K562 (cell line): ENCODE results near the gene CBX8. TPM values are rescaled to one million over a fixed set of nuclear protein-coding genes. Genes with fewer than 3 reads are reported as not detected.

Experiments used
- ATF6 ChIP-seq: sonication (generic); formaldehyde crosslinking; IDR thresholded peaks from 2 replicates; pipeline ENCODE4 v1.4.0; 2020; ENCODE audit warnings: mild to moderate bottlenecking, missing genetic modification reagents
- CC2D1A ChIP-seq: fragments of 450-650 bp; IDR thresholded peaks from 2 replicates; pipeline ENCODE4 v1.6.1; 2017; ENCODE audit warnings: mild to moderate bottlenecking
- CEBPB ChIP-seq: fragments of 450-650 bp; IDR thresholded peaks from 2 replicates; pipeline ENCODE4 v1.6.1; 2016; ENCODE audit warnings: missing genetic modification characterization, missing compliant biosample characterization
- CHD2 ChIP-seq: IDR thresholded peaks from 2 replicates; pipeline ENCODE4 v1.6.1; 2011; ENCODE audit warnings: low read depth, low read length
- DIDO1 ChIP-seq: fragments of 450-650 bp; IDR thresholded peaks from 2 replicates; pipeline ENCODE4 v1.6.1; 2016; ENCODE audit warnings: low read depth, missing biosample characterization, missing genetic modification characterization
- DNMT1 ChIP-seq: fragments of 450-650 bp; IDR thresholded peaks from 2 replicates; pipeline ENCODE4 v1.6.1; 2016; ENCODE audit warnings: antibody characterized with exemption, mild to moderate bottlenecking
- E4F1 ChIP-seq: fragments of 250-450 bp; sonication (Bioruptor Pico); IDR thresholded peaks from 2 replicates; pipeline ENCODE4 v1.5.0; 2021; ENCODE audit warnings: mild to moderate bottlenecking, borderline replicate concordance
- GABPA ChIP-seq: fragments of 200-800 bp; sonication (Bioruptor generic); conservative IDR thresholded peaks from 2 replicates; pipeline ENCODE4 v1.6.1; 2016; ENCODE audit warnings: low read depth, missing genetic modification characterization, missing compliant biosample characterization
- GTF2A2 ChIP-seq: IDR thresholded peaks from 2 replicates; pipeline ENCODE4 v1.6.1; 2016; ENCODE audit warnings: mild to moderate bottlenecking, missing genetic modification characterization, missing compliant biosample characterization
- HIVEP1 ChIP-seq: fragments of 250-450 bp; sonication (Bioruptor Pico); IDR thresholded peaks from 2 replicates; pipeline ENCODE4 v1.4.0; 2020; ENCODE audit warnings: mild to moderate bottlenecking
- HSF4 ChIP-seq: fragments of 250-450 bp; sonication (Bioruptor Pico); IDR thresholded peaks from 2 replicates; pipeline ENCODE4 v2.1.2; 2022; ENCODE audit warnings: mild to moderate bottlenecking, moderate library complexity, borderline replicate concordance
- IRF2 ChIP-seq: sonication (generic); formaldehyde crosslinking; IDR thresholded peaks from 2 replicates; pipeline ENCODE4 v1.8.1; 2022; ENCODE audit warnings: mild to moderate bottlenecking, missing genetic modification reagents
- KDM4B ChIP-seq, 2 experiments: fragments of 450-650 bp in 1 of 2; sonication (generic) in 1 of 2; IDR thresholded peaks; 2 replicates each; pipeline ENCODE4 v1.6.1; 2016 to 2017; ENCODE audit warnings: borderline replicate concordance in 2 of 2, antibody characterized with exemption in 1 of 2, low read depth in 1 of 2, mild to moderate bottlenecking in 1 of 2
- MCM7 ChIP-seq, 2 experiments: fragments of 450-650 bp; IDR thresholded peaks; 2 replicates each; pipeline ENCODE4 v1.6.1; 2016 to 2018
- NCOA4 ChIP-seq: fragments of 450-650 bp; IDR thresholded peaks from 2 replicates; pipeline ENCODE4 v1.6.1; 2018; ENCODE audit warnings: mild to moderate bottlenecking; ENCODE audit not compliant: partially characterized antibody
- RFX1 ChIP-seq: fragments of 450-650 bp; IDR thresholded peaks from 2 replicates; pipeline ENCODE4 v1.6.1; 2016; ENCODE audit warnings: mild to moderate bottlenecking, moderate library complexity
- SAFB2 ChIP-seq: fragments of 200-400 bp; formaldehyde crosslinking; IDR thresholded peaks from 2 replicates; pipeline ENCODE4 v1.6.1; 2018; ENCODE audit warnings: borderline replicate concordance, low read length, low read depth, moderate library complexity; ENCODE audit not compliant: severe bottlenecking
- SMC3 ChIP-seq: conservative IDR thresholded peaks from 2 replicates; pipeline ENCODE4 v1.6.1; 2011; ENCODE audit warnings: low read depth, low read length, improper control_type of control experiment; ENCODE audit not compliant: insufficient read depth
- SNRNP70 ChIP-seq: fragments of 200-400 bp; formaldehyde crosslinking; optimal IDR thresholded peaks from 2 replicates; pipeline ENCODE3; 2017; ENCODE audit warnings: low read depth, low read length
- ZNF354B ChIP-seq: fragments of 250-450 bp; sonication (Bioruptor Pico); IDR thresholded peaks from 2 replicates; pipeline ENCODE4 v1.4.0; 2020
- ZNF764 ChIP-seq: fragments of 250-450 bp; sonication (Bioruptor Pico); IDR thresholded peaks from 2 replicates; pipeline ENCODE4 v1.4.0; 2020; ENCODE audit warnings: low read depth, mild to moderate bottlenecking, moderate library complexity
- polyA plus RNA-seq, 8 experiments: library from polyadenylated mRNA; depleted of rRNA in 4 of 8; stranded (reverse) in 5 of 8; unstranded in 3 of 8; fragments of >200 nt; fragmentation: Nextera tagmentation in 2 of 8; fragmentation: Illumina TruSeq in 1 of 8; extraction: Ambion mirVana in 2 of 8; extraction: Trizol in 1 of 8; gene quantifications; 2 replicates each; pipeline versions ENCODE4 v1.2.1 to v1.2.3, GENCODE V29; 2011 to 2014; ENCODE audit warnings: inconsistent platforms in 1 of 8, missing spikeins in 1 of 8
- total RNA-seq, 7 experiments: library from RNA; depleted of rRNA in 6 of 7; stranded (reverse); fragments of >200 nt in 6 of 7; fragmentation: Illumina TruSeq in 2 of 7; extraction: Trizol in 2 of 7; gene quantifications; 2 replicates each; pipeline versions ENCODE4 v1.2.1 to v1.2.3, GENCODE V29; 2011 to 2021; ENCODE audit warnings: low replicate concordance in 1 of 7
- TF ChIP-seq, protein P1 (sequence below): fragments of 450-650 bp; IDR thresholded peaks from 2 replicates; pipeline ENCODE4 v1.7.1; 2018; ENCODE audit warnings: mild to moderate bottlenecking, low read depth; ENCODE audit not compliant: partially characterized antibody
- TF ChIP-seq, protein P2 (sequence below): fragments of 250-450 bp; sonication (Bioruptor Pico); IDR thresholded peaks from 2 replicates; pipeline ENCODE4 v1.8.0; 2022; ENCODE audit warnings: inconsistent platforms, mild to moderate bottlenecking, moderate library complexity, borderline replicate concordance

Gene CBX8
- total and polyA plus RNA-seq, 9 of the 15 experiments (the other 6 are each of a cell fraction or from before 2014, with no cell fraction given), result 0.08 to 11.9 (median 2.6) TPM

GRCh38 chr17:79819085-79819484, 22.2 kb upstream of the CBX8 start (continued):
- TF ChIP-seq, protein P1, sequence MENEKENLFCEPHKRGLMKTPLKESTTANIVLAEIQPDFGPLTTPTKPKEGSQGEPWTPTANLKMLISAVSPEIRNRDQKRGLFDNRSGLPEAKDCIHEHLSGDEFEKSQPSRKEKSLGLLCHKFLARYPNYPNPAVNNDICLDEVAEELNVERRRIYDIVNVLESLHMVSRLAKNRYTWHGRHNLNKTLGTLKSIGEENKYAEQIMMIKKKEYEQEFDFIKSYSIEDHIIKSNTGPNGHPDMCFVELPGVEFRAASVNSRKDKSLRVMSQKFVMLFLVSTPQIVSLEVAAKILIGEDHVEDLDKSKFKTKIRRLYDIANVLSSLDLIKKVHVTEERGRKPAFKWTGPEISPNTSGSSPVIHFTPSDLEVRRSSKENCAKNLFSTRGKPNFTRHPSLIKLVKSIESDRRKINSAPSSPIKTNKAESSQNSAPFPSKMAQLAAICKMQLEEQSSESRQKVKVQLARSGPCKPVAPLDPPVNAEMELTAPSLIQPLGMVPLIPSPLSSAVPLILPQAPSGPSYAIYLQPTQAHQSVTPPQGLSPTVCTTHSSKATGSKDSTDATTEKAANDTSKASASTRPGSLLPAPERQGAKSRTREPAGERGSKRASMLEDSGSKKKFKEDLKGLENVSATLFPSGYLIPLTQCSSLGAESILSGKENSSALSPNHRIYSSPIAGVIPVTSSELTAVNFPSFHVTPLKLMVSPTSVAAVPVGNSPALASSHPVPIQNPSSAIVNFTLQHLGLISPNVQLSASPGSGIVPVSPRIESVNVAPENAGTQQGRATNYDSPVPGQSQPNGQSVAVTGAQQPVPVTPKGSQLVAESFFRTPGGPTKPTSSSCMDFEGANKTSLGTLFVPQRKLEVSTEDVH, result no peak
- TF ChIP-seq SMC3, result no peak
- TF ChIP-seq HSF4, result no peak
- no peak; the same call in 1 of the 2 replicates for TF ChIP-seq CC2D1A
- no peak for TF ChIP-seq HIVEP1 (CRISPR knock-in tag)
- no peak for TF ChIP-seq DNMT1
- no peak for TF ChIP-seq ATF6 (CRISPR knock-in tag)
- TF ChIP-seq, protein P2, sequence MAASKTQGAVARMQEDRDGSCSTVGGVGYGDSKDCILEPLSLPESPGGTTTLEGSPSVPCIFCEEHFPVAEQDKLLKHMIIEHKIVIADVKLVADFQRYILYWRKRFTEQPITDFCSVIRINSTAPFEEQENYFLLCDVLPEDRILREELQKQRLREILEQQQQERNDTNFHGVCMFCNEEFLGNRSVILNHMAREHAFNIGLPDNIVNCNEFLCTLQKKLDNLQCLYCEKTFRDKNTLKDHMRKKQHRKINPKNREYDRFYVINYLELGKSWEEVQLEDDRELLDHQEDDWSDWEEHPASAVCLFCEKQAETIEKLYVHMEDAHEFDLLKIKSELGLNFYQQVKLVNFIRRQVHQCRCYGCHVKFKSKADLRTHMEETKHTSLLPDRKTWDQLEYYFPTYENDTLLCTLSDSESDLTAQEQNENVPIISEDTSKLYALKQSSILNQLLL (CRISPR knock-in tag), result no peak
- TF ChIP-seq SAFB2, result no peak
- TF ChIP-seq IRF2 (CRISPR knock-in tag), result no peak
- TF ChIP-seq GTF2A2 (tag), result no peak
- no peak for TF ChIP-seq ZNF354B (CRISPR knock-in tag)
- no peak for TF ChIP-seq RFX1
- no peak for TF ChIP-seq DIDO1 (tag)
- TF ChIP-seq NCOA4, result no peak
- TF ChIP-seq CHD2, result no peak
- no peak for TF ChIP-seq MCM7 (IDR thresholded peaks at IDR 0.05)
- TF ChIP-seq KDM4B (IDR thresholded peaks at IDR 0.05; ENCODE audit: borderline replicate concordance in 2 of 2, low read depth in 1 of 2), result no peak
- no peak for TF ChIP-seq ZNF764 (CRISPR knock-in tag)
- TF ChIP-seq GABPA (tag), result no peak
- no peak for TF ChIP-seq E4F1 (CRISPR knock-in tag)
- TF ChIP-seq SNRNP70, result no peak
- TF ChIP-seq CEBPB (tag), result no peak
